DMS153 (cell line): ENCODE data around the gene RHEX.
"Not testable (repeated sequence)": the region's sequence is repeated elsewhere in the genome, so short reads cannot be mapped to it uniquely, and the experiment has no call there.

Experiments
- DNase-seq: peaks from one replicate; lab custom pipeline; 2025; lab: John Stamatoyannopoulos, UW

RHEX gene

GRCh38 chr1:206052919-206053610 is at the start of gene RHEX:
RHEX (plus strand) TSS chr1:206053173; CDS start chr1:206097829, 44,656 bp downstream.
- not testable (repeated sequence) for DNase-seq

DNA sequence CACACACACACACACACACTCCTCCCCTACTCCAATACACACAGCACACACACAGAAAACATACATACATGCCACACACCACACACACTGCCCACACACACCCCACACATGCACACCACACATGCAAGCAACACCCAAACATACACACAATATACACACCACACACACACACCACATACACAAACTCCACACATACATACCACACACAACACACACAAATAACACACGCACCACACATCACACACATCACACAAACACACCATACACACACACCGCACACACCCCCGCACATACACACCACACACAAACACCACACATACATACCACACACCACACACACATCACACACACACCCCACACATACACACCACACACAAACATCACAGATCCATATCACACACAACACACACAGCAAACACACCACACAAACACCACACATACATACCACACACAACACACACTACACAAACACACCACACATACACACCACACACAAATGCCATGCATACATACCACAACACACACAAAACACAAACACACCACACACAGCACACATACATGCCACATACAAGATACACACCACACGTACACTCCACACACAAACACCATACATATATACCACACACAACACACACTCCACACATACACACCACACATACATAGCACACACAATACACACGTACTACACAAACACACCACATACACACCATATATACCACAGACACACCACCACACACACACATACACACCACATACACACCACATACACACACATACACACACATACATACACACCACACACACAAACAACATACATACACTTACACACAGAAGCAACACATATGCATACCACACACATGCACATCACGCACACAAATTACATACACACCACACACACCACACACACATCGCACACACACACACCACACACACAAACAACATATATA is 48.8 kb upstream of the RHEX start:
- no peak for DNase-seq

DNA sequence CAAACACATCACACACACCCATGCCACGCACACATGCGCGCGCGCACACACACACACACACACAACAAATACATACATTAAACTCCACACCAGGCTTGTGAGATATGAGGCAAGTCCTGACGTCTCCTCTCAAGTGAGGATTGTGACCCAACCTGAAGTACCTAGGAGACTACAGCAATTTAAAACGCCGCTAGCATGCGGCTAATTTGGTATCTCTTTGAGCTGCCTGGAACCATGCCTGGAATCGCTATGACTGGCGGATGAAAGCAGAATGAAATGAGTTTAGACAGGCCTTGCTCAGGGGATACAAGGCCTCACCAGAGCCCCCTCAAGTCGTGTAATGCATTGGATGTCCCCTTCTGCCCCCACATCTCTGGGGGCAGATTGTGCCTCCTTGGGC is 48.1 kb upstream of the RHEX start:
- no peak for DNase-seq

DNA sequence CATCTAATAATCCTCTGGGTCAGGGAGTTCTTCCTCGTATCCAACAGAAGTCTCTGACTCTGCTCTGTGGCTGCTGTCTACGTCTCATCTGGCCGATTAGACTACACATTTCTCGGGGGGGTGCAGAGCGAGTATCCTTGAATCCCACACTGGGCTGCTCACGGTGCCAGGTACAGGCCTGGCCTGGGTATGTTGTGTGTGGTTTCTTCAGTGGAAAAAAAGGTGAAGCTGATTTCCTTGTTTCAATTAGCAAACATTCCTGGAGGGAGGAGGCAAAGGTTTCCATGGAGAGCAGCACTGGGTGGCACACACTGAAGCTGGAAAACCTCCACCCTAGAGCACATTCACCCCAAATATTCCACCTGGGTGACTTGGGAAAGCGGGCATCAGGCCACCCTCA is 47.7 kb upstream of the RHEX start:
- no peak for DNase-seq

DNA sequence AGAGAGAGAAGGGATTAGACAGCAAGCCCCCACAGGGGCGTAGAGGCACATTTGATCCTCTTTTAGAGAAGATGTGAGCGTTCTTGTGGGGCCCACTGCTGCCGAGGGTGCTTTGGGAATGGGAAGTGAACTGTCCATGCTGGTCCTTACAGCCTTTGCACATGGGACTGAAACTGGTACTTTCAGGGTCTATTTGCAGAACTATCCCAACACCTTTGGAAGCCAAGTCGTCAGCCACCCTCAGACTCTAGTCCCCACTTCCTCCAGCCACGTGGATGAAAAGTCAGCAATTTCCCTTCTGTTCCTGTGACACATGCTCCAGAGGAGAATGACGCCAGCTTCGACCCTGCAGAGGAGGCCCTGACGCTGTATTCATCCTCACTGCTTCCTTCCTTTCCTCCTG is 47.2 kb upstream of the RHEX start:
- DNase-seq, result no peak

- DNase-seq, result no peak
These were observed 46.0 kb upstream of the RHEX start for GRCh38 chr1:206006946-206007345.

DNA sequence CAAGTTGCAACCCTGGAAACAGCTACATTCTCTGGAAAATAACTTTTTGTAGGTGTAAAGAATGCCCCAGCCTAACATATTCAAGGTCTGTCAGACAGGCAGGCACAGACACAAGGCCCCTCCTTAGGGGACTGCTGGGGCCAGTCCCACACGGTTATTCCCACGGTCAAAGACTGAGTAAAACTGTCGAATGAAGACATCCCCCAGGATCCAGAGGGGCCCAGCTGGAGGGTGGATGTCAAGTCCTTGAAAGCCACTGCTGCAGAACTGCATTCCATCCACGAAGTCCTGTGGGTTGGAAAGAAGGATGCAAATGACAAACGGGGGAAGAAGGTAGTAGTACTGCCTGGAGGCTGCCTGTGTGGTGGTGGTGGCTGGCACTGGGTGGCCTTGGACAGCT is 42.9 kb upstream of the RHEX start:
- no peak for DNase-seq

DNA sequence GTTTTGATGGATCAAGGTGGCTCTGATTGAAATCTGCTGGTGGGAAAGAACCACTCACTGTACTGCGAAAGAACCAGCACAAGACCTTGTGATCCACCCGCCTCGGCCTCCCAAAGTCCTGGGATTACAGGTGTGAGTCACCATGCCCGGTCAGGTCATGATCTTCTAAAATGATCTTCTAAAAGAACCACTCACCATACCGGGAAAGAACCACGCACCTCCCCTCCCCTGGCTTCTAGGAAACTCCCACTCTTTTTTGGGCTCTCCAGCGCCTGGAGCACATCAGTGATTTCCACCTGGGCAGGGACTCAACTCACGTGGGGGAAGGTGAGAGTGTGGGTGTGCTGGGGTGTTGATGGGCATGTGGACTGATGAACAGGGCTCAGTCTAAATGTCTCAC is 41.9 kb upstream of the RHEX start:
- DNase-seq, result no peak

DNA sequence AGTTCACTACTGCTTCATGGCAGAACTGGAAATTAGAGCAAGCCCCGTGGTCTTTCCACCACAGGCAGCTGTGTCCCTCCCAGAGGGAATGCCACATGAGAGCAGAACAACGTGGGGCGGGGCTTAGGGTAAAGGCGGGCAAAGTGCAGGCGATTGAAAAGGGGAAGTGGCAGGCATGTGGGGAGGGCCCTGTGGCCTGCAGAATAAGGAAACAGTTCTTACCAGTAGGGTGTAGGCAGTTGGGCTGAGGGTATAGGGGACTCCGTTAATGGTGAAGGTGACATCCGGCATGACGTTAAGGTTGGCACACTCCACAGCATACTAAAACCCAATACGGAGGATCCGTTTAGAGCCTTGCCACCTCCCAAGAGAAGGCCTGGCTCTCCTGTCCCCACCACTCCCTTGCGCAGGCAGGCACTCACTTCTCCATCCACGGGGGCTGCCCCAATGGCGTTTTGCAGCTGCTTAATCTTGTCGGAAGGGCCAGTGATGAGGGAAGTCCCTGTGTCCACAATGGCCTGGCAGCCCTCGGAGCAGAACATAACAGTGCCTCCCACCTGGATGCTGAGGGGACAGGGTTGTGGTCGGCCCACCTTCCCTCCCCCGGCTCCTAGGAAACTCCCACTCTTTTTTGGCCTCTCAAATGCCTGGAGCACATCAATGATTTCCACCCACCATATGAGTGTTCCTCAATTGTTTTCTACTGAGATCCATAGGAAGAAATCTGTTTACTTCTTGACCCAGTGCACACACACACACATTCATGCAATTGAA is 40.7 kb upstream of the RHEX start:
- DNase-seq, result no peak

DNA sequence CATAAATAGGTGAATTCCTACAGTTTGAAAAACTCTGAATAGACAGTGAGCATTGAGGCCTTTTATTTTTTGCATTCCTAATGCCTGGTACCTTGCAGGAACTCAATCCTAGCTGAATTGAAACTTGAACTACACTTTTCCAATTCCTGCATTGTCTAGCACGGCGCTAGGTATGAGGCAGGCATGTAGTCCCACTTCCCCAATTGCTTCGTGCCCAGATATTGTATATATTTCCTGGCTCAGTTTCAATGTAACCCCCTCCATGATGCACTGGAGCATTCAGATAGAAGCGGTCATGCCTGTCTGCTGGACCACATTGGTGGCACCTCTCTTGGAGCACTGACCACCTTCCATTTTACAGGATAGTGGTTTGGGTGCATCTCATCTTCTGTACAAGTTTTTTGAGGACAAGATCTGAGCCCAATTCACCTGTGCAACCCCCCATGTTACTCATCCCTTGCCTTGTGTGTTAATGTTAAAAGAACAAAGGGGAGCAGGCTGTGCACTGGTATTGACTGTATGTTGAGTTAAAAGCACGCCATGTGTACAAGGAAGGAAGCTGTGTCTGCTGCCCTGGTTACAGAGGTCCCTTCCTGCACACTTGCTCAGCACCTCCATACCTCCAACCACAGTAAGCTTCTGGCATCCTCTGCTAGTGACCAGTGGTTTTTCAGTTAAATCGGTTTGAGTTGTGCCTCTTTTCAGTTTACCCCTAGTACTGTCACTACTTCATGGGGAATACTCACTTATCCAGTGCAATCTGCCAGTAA is 39.8 kb upstream of the RHEX start:
- no peak for DNase-seq

- no peak for DNase-seq
These were observed 38.4 kb upstream of the RHEX start for GRCh38 chr1:206014601-206015000.

- no peak for DNase-seq
These were observed 37.9 kb upstream of the RHEX start for GRCh38 chr1:206015071-206015470.

DNA sequence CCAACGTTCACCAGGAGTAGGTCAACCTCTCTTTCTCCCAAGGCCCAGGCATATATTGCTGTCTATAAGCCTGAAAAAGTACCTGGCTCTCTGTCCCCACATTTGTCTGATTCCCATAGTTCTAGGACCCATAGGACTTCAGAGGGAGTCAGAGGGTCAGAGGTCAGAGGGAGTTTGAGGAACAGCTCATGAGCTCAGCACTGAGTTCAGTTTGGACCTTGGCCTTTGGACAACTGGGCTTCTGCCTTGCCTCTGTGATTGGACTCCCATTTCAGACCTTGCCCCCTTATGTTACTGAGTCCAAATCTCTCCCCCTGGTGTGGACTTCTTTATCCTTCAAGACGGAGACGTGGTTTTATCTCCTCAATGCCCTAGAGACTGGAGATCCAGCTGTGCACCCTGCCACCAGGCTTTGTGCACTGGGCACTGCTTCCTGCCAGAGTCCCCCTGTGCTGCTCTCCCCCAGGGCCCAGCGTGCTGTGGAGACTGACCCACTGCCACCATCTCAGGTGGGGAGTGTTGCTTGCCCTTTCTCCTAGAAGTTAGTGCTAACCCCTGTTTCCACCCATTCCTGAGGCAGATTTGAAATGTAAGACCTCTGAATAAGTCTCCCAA is 32.5 kb upstream of the RHEX start:
- no peak for DNase-seq

DNA sequence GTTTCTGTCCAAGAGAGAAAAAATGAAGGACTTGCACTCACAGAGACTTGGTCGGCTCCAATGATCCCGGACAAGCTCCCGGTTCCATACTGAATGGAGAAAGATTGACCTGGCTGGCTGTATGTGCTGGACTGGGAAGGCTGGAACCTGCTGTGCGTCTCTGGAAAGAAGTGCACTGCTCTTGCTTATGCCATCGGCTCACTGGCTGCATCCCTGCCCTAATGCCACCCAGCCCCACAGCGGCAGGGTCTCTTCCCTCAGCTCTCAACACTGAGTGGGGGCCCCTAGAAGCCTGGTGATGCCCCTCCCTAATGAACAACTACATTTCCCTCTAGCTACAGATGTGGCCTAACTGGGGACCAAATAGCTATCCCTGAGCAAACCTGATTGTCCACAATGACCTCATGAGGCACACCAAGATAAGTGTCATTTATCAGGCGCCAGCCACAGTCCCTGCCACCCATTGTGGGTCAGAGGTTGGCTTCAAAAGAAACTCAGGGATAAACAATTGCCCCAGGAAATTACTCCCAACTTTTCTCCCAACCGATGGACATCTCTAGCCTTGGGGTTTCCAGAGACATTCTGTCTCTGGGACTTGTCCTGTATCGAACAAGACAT is 31.9 kb upstream of the RHEX start:
- no peak for DNase-seq

GRCh38 chr1:206021626-206022365 is 31.2 kb upstream of the RHEX start:
- DNase-seq, result no peak

GRCh38 chr1:206022766-206023165 is 30.2 kb upstream of the RHEX start:
- no peak for DNase-seq

DNA sequence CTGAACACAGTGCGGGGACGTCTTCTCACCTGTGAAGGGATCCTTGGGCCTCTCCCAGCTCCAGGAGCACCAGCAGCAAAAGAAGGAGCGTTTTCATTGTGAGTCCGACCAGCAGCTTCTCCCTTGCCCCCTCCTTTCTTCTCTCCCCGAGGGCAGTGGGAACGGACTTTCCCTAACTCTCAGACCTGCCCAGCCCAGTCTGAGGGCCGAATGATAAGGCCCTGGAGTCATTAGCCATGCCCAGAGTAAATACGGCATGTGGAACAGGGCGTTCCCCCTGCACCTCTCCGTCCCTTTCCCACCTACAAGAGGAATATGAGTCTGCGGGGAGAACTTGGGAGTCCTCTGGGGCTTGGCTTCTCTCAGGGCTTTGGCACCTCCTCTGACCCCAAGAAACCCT is 29.3 kb upstream of the RHEX start, which contains the start of gene CTSE:
Gene CTSE, minus strand, starts transcription at position 201 of the 400 bp plus-strand sequence. Its CDS starts 104 bp downstream, at position 97.
- no peak for DNase-seq

DNA sequence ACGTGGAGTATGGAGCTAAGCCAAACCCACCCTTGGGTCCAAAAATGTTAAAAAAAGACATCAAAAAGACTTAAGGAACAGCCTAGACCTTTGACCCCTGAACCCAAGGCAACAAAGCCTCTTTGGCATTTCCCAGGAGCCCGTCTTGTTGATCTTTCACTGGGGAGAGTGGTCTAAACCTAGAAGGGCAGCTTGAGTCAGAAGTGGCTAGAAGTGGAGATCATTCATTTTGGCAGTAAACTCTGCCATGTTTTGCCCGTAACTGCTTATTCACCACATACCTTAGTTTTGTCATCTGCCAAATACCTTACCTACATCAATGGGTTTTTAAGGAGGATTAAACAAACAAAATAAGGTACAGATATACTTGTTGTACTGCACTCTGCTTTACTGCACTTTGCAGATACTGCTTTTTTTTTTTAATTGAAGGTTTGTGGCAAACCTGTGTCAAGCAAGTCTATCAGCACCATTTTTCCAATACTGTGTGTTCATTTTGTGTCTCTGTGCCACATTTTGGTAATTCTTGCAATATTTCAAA is 27.6 kb upstream of the RHEX start:
- DNase-seq, result no peak

GRCh38 chr1:206029484-206029883 is 23.5 kb upstream of the RHEX start:
- no peak for DNase-seq

DNA sequence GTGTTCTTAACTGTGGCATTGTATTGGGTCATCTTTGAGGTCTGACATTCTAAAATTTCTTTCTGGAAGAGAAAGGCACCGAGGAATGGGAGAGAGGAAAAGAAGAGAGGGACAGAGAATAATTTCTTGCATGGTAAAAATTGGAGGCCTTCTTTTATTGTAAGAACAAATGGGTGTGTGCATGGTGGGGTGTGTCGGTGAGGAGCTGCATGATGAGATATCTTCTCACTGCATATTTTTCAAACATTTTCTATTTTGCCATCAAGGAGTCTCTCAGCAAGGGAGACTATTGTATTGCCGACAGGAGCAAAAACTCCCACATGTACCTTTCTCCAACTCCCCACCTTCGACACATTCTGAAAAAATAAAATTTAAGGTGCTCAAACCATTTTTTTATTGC is 22.8 kb upstream of the RHEX start:
- no peak for DNase-seq
